Hepatocyte (in vitro differentiated cells): ENCODE data around the gene PGC.

ENCODE experiments used
- EZH2 ChIP-seq: fragments of 200-600 bp; sonication (generic); IDR thresholded peaks from 2 replicates; pipeline ENCODE4 v1.6.1; 2016; ENCODE audit warnings: antibody characterized with exemption, mild to moderate bottlenecking, borderline replicate concordance
- EZH2phosphoT487 ChIP-seq: fragments of 200-600 bp; sonication (generic); IDR thresholded peaks from one replicate; pipeline ENCODE4 v1.6.1; 2018; ENCODE audit warnings: antibody characterized with exemption, mild to moderate bottlenecking, low read depth, moderate library complexity; ENCODE audit not compliant: unreplicated experiment, severe bottlenecking
- TF ChIP-seq, protein P1 (sequence below): fragments of 200-600 bp; sonication (generic); IDR thresholded peaks from 2 replicates; pipeline ENCODE4 v1.5.1; 2016; ENCODE audit warnings: antibody characterized with exemption, mild to moderate bottlenecking; ENCODE audit not compliant: poor library complexity

DNA sequence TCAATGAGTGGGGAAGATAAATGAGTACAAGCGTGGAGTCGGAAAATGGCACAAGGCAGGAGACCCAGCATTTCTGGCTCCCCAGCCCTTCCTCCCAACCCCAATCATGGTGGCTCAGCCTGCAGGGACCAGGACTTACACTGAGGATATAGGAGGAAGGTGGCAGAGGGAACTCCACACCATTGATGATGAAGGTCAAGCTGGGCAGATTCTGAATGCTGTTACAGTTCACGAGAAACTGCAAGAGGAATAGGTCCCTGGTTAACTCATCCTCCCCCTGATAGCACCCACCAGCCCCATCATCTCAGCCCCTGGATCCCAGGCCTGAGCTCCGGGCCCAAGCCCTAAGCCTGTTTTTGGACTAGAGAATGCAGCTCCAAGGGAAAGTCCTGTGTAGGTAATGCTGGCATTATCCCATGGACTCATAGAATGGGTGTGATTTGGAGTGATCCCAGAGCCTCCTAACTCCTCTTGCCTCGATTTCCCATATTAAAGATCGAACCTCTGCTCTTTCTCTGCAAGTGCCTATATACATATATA is 9.5 kb downstream of the PGC start:
- TF ChIP-seq, protein P1, sequence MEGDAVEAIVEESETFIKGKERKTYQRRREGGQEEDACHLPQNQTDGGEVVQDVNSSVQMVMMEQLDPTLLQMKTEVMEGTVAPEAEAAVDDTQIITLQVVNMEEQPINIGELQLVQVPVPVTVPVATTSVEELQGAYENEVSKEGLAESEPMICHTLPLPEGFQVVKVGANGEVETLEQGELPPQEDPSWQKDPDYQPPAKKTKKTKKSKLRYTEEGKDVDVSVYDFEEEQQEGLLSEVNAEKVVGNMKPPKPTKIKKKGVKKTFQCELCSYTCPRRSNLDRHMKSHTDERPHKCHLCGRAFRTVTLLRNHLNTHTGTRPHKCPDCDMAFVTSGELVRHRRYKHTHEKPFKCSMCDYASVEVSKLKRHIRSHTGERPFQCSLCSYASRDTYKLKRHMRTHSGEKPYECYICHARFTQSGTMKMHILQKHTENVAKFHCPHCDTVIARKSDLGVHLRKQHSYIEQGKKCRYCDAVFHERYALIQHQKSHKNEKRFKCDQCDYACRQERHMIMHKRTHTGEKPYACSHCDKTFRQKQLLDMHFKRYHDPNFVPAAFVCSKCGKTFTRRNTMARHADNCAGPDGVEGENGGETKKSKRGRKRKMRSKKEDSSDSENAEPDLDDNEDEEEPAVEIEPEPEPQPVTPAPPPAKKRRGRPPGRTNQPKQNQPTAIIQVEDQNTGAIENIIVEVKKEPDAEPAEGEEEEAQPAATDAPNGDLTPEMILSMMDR = no peak
- no peak for TF ChIP-seq EZH2
- no peak for TF ChIP-seq EZH2phosphoT487
